Parietal lobe (tissue), 1 donor: ENCODE measurements around the gene KLK5. TPM values are rescaled to one million over a fixed set of nuclear protein-coding genes. Genes with fewer than 3 reads are reported as not detected.

Experiments
- total RNA-seq: library from RNA; depleted of rRNA; stranded (reverse); fragments of >200 nt; gene quantifications from one replicate; pipeline ENCODE4 v1.2.3, GENCODE V29; 2014

Gene KLK5
- total RNA-seq = not detected

GRCh38 chr19:50952910-50953309 is at the start of gene KLK5:
Gene KLK5, minus strand, starts transcription at chr19:50953038. Its CDS starts 381 bp downstream, at chr19:50952657.

GRCh38 chr19:51001515-51001914 is 48.7 kb upstream of the KLK5 start, which contains the start of gene KLK8:
Gene KLK8, minus strand, starts transcription at chr19:51001604. Its CDS starts 437 bp downstream, at chr19:51001167.

GRCh38 chr19:50983625-50984292 is 30.9 kb upstream of the KLK5 start, which contains the start of gene KLK7:
Gene KLK7, minus strand, starts transcription at chr19:50983917. Its CDS starts 1,518 bp downstream, at chr19:50982399.

GRCh38 chr19:50969413-50969760 is 16.5 kb upstream of the KLK5 start, which contains the start of gene KLK6:
Gene KLK6, minus strand, starts transcription at chr19:50969591. Its CDS starts 1,487 bp downstream, at chr19:50968104.

GRCh38 chr19:50911206-50912101 is 41.4 kb downstream of the KLK5 start, which contains the start of gene KLK4:
Gene KLK4, minus strand, starts transcription at chr19:50911395. Its CDS starts 657 bp downstream, at chr19:50910738.

Other genes starting within 250 kb of the KLK5 start
- 49.1 TPM for gene SHANK1, start 233.2 kb downstream of the KLK5 start, total RNA-seq
- gene CLEC11A, start 229.7 kb downstream of the KLK5 start, total RNA-seq = 2.5 TPM
- not detected for gene GPR32, start 182.6 kb downstream of the KLK5 start, total RNA-seq
- not detected for gene ACP4, start 162.6 kb downstream of the KLK5 start, total RNA-seq
- gene KLK1, start 129.3 kb downstream of the KLK5 start, total RNA-seq = not detected
- not detected for gene KLK15, start 119.5 kb downstream of the KLK5 start, total RNA-seq
- not detected for gene KLK3, start 98.1 kb downstream of the KLK5 start, total RNA-seq
- not detected for gene KLK2, start 79.6 kb downstream of the KLK5 start, total RNA-seq
- not detected for gene KLK4, start 41.6 kb downstream of the KLK5 start, total RNA-seq
- gene KLK6, start 16.6 kb upstream of the KLK5 start, total RNA-seq = not detected
- not detected for gene KLK7, start 30.9 kb upstream of the KLK5 start, total RNA-seq
- not detected for gene KLK8, start 48.6 kb upstream of the KLK5 start, total RNA-seq
- not detected for gene KLK10, start 66.7 kb upstream of the KLK5 start, total RNA-seq
- gene KLK11, start 73.6 kb upstream of the KLK5 start, total RNA-seq = not detected
- not detected for gene KLK12, start 82.0 kb upstream of the KLK5 start, total RNA-seq
- gene KLK13, start 112.1 kb upstream of the KLK5 start, total RNA-seq = not detected
- gene KLK14, start 129.8 kb upstream of the KLK5 start, total RNA-seq = 0.63 TPM
- gene CTU1, start 155.4 kb upstream of the KLK5 start, total RNA-seq = 6.6 TPM
- 0.31 TPM for gene SIGLEC9, start 171.9 kb upstream of the KLK5 start, total RNA-seq
- gene SIGLEC7, start 189.3 kb upstream of the KLK5 start, total RNA-seq = not detected